Panc1 (cell line): Measurements from ENCODE around the gene HHAT.

ENCODE experiments used
- POLR2AphosphoS5 ChIP-seq: IDR thresholded peaks from 2 replicates; pipeline ENCODE4 v1.6.1; 2012; ENCODE audit warnings: mild to moderate bottlenecking, low read depth, low read length, moderate library complexity
- REST ChIP-seq, 2 experiments: IDR thresholded peaks; 2 replicates each; pipeline ENCODE4 v1.6.1; 2011 to 2012; ENCODE audit warnings: low read depth in 2 of 2, control low read depth in 1 of 2, low read length in 1 of 2, mild to moderate bottlenecking in 1 of 2, moderate library complexity in 1 of 2; ENCODE audit not compliant: insufficient read depth in 1 of 2
- TF ChIP-seq, protein P1 (sequence below): fragments of 450-650 bp; IDR thresholded peaks from 2 replicates; pipeline ENCODE4 v1.5.1; 2017; ENCODE audit warnings: mild to moderate bottlenecking

GRCh38 chr1:210330279-210330866, 1.7 kb downstream of the HHAT start:
- TF ChIP-seq, protein P1, sequence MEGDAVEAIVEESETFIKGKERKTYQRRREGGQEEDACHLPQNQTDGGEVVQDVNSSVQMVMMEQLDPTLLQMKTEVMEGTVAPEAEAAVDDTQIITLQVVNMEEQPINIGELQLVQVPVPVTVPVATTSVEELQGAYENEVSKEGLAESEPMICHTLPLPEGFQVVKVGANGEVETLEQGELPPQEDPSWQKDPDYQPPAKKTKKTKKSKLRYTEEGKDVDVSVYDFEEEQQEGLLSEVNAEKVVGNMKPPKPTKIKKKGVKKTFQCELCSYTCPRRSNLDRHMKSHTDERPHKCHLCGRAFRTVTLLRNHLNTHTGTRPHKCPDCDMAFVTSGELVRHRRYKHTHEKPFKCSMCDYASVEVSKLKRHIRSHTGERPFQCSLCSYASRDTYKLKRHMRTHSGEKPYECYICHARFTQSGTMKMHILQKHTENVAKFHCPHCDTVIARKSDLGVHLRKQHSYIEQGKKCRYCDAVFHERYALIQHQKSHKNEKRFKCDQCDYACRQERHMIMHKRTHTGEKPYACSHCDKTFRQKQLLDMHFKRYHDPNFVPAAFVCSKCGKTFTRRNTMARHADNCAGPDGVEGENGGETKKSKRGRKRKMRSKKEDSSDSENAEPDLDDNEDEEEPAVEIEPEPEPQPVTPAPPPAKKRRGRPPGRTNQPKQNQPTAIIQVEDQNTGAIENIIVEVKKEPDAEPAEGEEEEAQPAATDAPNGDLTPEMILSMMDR, result no peak
- no peak for TF ChIP-seq POLR2AphosphoS5
- no peak for TF ChIP-seq REST (IDR thresholded peaks at IDR 0.05; ENCODE audit: insufficient read depth in 1 of 2, low read depth in 2 of 2, low read length in 1 of 2)
